ENCODE results near the gene PPARGC1A.

PPARGC1A gene

DNA sequence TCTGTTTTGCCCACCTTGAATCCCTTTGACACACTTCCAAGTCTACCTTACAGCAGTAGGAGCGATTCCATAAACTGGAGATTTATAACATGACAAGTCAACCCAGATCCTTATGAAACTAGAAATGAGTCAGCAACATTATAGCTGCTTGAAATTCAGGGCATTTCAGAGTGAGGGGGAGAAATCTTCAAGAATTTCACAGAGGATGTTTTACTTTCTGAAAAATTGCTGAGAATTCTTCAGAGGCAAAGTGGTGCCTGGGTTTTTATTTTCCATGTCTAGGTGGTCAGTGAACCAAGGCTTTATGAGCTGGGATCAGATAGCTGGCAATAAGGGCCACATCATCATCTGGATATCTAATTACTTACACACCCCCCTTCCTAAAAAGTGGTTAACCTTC lies 119.8 kb downstream of the PPARGC1A start:
- H3K27me3 Mint-ChIP-seq: no peaks in the 10 kb centered on the region
- DNase-seq (no peak), ATAC-seq (replicated peaks) (no peak)
- H3K27ac Mint-ChIP-seq: no peak overlapping the region
- H3K36me3 Mint-ChIP-seq: no peaks in the 10 kb centered on the region
- H3K9me3 Mint-ChIP-seq: no peaks in the 10 kb centered on the region
- H3K4me1 Mint-ChIP-seq: no peaks in the 10 kb centered on the region
- H3K4me3 Mint-ChIP-seq: no peak overlapping the region

- H3K4me1 Mint-ChIP-seq: no peaks in the 10 kb centered on the region
- H3K27ac Mint-ChIP-seq: no peak overlapping the region
- no peaks in the 10 kb centered on the region for H3K27me3 Mint-ChIP-seq
- ATAC-seq (replicated peaks) (no peak), DNase-seq (no peak)
- H3K36me3 Mint-ChIP-seq: no peaks in the 10 kb centered on the region
- H3K9me3 Mint-ChIP-seq: no peaks in the 10 kb centered on the region
- H3K4me3 Mint-ChIP-seq: no peak overlapping the region
These were observed 120.4 kb downstream of the PPARGC1A start for GRCh38 chr4:23769406-23769805.

DNA sequence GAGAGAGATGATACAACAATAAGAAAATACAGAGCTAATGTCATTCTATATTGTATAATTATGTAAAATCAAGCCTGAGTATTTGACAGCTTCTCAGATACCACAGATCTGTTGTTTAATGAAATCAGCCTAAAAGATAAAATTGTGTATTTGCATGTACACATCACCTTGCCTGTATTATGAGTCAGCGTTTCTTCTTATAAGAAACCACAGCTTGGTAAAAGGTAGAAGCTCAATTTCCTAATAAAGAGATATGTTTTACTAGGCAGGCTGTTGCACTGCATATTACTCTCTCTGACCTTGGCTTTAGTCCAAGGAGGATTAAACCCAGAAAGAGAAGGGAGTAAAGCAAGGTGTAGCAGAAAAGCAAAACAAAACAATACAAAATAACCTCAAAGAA lies 121.3 kb downstream of the PPARGC1A start:
- Mint-ChIP-seq H3K4me3 (no peak overlapping the region), H3K4me1 (no peaks in the 10 kb centered on the region), H3K27me3 (no peaks in the 10 kb centered on the region), H3K36me3 (no peaks in the 10 kb centered on the region), H3K9me3 (no peaks in the 10 kb centered on the region), H3K27ac (no peak overlapping the region)
- DNase-seq (no peak), ATAC-seq (replicated peaks) (no peak)

- no peak overlapping the region for H3K4me3 Mint-ChIP-seq
- ATAC-seq (replicated peaks): no peak
- no peaks in the 10 kb centered on the region for H3K4me1 Mint-ChIP-seq
- H3K27ac Mint-ChIP-seq: no peak overlapping the region
- no peaks in the 10 kb centered on the region for H3K27me3 Mint-ChIP-seq
- no peak for DNase-seq
- H3K9me3 Mint-ChIP-seq: no peaks in the 10 kb centered on the region
- no peaks in the 10 kb centered on the region for H3K36me3 Mint-ChIP-seq
These were observed 123.5 kb downstream of the PPARGC1A start for GRCh38 chr4:23766344-23766743.

DNA sequence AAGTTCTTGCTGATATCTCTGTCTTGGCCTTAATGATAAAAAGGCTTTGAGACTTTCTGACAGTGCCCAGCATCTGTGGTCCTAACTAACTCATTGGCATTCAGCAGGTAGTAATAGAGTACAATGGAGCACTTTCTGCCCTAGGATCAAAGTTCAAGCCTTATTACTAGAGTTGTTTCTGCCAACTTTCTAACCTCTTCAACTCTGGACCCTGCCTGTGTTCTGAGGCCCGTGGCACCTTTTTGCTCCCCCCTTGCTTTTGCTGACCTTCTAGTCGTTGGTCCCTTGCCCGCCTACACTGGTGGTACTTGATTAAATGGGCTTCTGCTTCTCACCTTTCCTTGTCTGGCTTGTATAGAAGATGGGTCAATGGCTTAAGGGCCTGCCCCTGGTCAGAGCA lies 126.3 kb downstream of the PPARGC1A start:
- H3K27ac Mint-ChIP-seq: no peak overlapping the region
- H3K36me3 Mint-ChIP-seq: no peaks in the 10 kb centered on the region
- peaks cover 0 to 6% of the 10 kb centered on the region in 2 donors for H3K9me3 Mint-ChIP-seq
- H3K4me1 Mint-ChIP-seq: no peaks in the 10 kb centered on the region
- DNase-seq: no peak
- no peaks in the 10 kb centered on the region for H3K27me3 Mint-ChIP-seq
- H3K4me3 Mint-ChIP-seq: no peak overlapping the region
- no peak for ATAC-seq (replicated peaks)

GRCh38 chr4:23762551-23762950 lies 127.3 kb downstream of the PPARGC1A start:
- Mint-ChIP-seq H3K9me3 (peaks cover 0 to 6% of the 10 kb centered on the region in 2 donors), H3K27me3 (no peaks in the 10 kb centered on the region), H3K4me3 (no peak overlapping the region), H3K4me1 (no peaks in the 10 kb centered on the region), H3K36me3 (no peaks in the 10 kb centered on the region), H3K27ac (no peak overlapping the region)
- no peak for ATAC-seq (replicated peaks)
- DNase-seq: no peak

- H3K4me3 Mint-ChIP-seq: no peak overlapping the region
- no peaks in the 10 kb centered on the region for H3K4me1 Mint-ChIP-seq
- DNase-seq: no peak
- H3K27ac Mint-ChIP-seq: no peak overlapping the region
- peaks cover 6 to 8% of the 10 kb centered on the region in 2 donors for H3K9me3 Mint-ChIP-seq
- H3K27me3 Mint-ChIP-seq: no peaks in the 10 kb centered on the region
- H3K36me3 Mint-ChIP-seq: no peaks in the 10 kb centered on the region
- ATAC-seq (replicated peaks): no peak
These were observed 130.8 kb downstream of the PPARGC1A start for GRCh38 chr4:23759066-23759465.

DNA sequence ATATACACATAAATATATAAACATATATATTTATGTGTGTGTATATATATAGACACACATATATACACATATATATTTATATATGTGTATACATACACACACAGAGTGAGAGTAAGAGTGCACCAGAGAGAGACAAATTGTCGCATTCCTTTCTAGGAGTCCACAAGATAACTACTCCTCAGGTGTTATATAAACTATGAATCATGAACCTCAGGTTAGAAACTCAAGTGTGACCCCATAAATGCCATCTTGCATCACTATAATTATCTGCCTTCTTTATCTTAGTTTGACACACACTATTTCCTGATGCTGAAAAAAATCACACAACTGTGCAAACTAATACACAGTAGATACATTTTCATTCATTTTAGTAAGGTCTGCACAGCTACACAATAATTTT lies 135.2 kb downstream of the PPARGC1A start:
- H3K27ac Mint-ChIP-seq: no peak overlapping the region
- no peaks in the 10 kb centered on the region for H3K4me1 Mint-ChIP-seq
- no peak for ATAC-seq (replicated peaks)
- no peak for DNase-seq
- H3K9me3 Mint-ChIP-seq: peaks cover 5 to 8% of the 10 kb centered on the region in 2 donors
- no peaks in the 10 kb centered on the region for H3K36me3 Mint-ChIP-seq
- no peaks in the 10 kb centered on the region for H3K27me3 Mint-ChIP-seq
- no peak overlapping the region for H3K4me3 Mint-ChIP-seq

DNA sequence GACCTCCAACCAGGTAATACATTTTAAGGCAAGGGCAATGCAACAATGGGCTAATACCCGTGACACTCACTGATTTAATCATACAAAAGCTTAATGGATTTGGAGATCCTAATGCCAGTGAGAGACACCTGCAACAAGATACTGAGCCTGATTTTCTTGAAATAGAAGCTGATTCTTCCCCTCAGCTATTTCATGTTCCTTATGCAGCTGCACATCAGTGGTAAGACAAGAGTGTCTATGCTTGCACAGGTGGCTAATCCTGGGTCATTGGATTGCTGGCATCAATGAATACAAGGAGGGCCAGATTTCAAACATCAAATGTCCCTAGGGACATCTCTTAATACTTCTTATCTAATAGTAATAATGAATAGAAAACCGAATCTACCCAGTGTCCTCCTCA lies 139.7 kb downstream of the PPARGC1A start:
- no peaks in the 10 kb centered on the region for H3K36me3 Mint-ChIP-seq

GRCh38 chr4:23747281-23747735 lies 142.5 kb downstream of the PPARGC1A start:
- no peak for ATAC-seq (replicated peaks)
- Mint-ChIP-seq H3K27ac (no peak overlapping the region), H3K27me3 (no peaks in the 10 kb centered on the region), H3K36me3 (no peaks in the 10 kb centered on the region), H3K4me3 (no peak overlapping the region), H3K4me1 (no peaks in the 10 kb centered on the region), H3K9me3 (peaks cover 0 to 3% of the 10 kb centered on the region in 2 donors)
- no peak for DNase-seq

More for the DNA sequence above, 139.7 kb downstream of the PPARGC1A start:
- ATAC-seq (replicated peaks): no peak
- peaks cover 1 to 5% of the 10 kb centered on the region in 2 donors for H3K9me3 Mint-ChIP-seq
- no peak overlapping the region for H3K4me3 Mint-ChIP-seq
- no peak for DNase-seq
- no peaks in the 10 kb centered on the region for H3K4me1 Mint-ChIP-seq
- H3K27me3 Mint-ChIP-seq: no peaks in the 10 kb centered on the region
- no peak overlapping the region for H3K27ac Mint-ChIP-seq

GRCh38 chr4:23746672-23747071 lies 143.2 kb downstream of the PPARGC1A start:
- peaks cover 0 to 3% of the 10 kb centered on the region in 2 donors for H3K9me3 Mint-ChIP-seq

DNA sequence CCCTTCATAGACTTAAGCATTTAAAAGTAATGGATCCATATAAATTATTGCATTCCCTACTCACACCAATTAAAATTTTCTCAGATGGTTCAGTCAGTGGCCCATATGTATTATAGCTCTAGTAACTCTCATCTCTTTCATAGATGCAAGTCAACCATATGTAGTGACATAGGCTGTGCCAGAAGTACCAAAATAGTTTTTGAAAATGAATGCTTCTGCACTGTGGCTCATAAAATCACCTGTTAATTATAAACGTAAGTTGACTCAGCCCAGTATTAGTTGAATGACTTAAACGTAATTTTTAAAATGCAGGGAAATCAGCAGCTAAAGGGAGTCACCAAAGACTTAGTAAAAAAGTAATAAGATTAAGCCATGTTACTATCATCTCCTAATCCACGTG lies 143.8 kb downstream of the PPARGC1A start:
- no peak for ATAC-seq (replicated peaks)
- H3K9me3 Mint-ChIP-seq: peaks cover 0 to 2% of the 10 kb centered on the region in 2 donors
- H3K27me3 Mint-ChIP-seq: no peaks in the 10 kb centered on the region
- no peak overlapping the region for H3K4me3 Mint-ChIP-seq
- DNase-seq: no peak
- no peaks in the 10 kb centered on the region for H3K4me1 Mint-ChIP-seq
- H3K27ac Mint-ChIP-seq: no peak overlapping the region
- H3K36me3 Mint-ChIP-seq: no peaks in the 10 kb centered on the region

More at GRCh38 chr4:23746672-23747071, 143.2 kb downstream of the PPARGC1A start:
- Mint-ChIP-seq H3K4me1 (no peaks in the 10 kb centered on the region), H3K36me3 (no peaks in the 10 kb centered on the region), H3K4me3 (no peak overlapping the region), H3K27ac (no peak overlapping the region), H3K27me3 (no peaks in the 10 kb centered on the region)
- DNase-seq (no peak), ATAC-seq (replicated peaks) (no peak)

- no peak for DNase-seq
- H3K27me3 Mint-ChIP-seq: no peaks in the 10 kb centered on the region
These were observed 144.5 kb downstream of the PPARGC1A start for GRCh38 chr4:23745377-23745776.

More at GRCh38 chr4:23745377-23745776, 144.5 kb downstream of the PPARGC1A start:
- Mint-ChIP-seq H3K9me3 (peaks cover 0 to 2% of the 10 kb centered on the region in 2 donors), H3K36me3 (no peaks in the 10 kb centered on the region), H3K4me3 (no peak overlapping the region), H3K4me1 (no peaks in the 10 kb centered on the region), H3K27ac (no peak overlapping the region)
- no peak for ATAC-seq (replicated peaks)
